Natural killer cell (primary cell): Measurements from ENCODE around the gene PLGRKT. TPM values are rescaled to one million over a fixed set of nuclear protein-coding genes. Genes with fewer than 3 reads are reported as not detected.

Source experiments
- ATAC-seq, 3 donors: fragments of 150-1000 bp in 2 of 3; fragments of 200-7000 bp in 1 of 3; cut with Tn5 transposase; 1 replicate in 1 of 3; 2 replicates in 2 of 3; pipeline ENCODE4 v1.10.0; 2021; ENCODE audit warnings: mild to moderate bottlenecking in 2 of 3, moderate library complexity in 2 of 3
- DNase-seq, 2 donors: peaks; one replicate each; pipeline versions ENCODE4 v3.0.0 to v3.0.0-alpha.2; 2013 to 2021; ENCODE audit warnings: mixed read lengths in 1 of 2
- H3K27ac ChIP-seq: one replicate; pipeline ENCODE4 v1.5.1; 2013; ENCODE audit warnings: mild to moderate bottlenecking, low read length
- H3K27me3 ChIP-seq: one replicate; pipeline ENCODE4 v1.6.1; 2013; ENCODE audit warnings: low read length; ENCODE audit not compliant: control insufficient read depth, insufficient read depth
- H3K36me3 ChIP-seq: one replicate; pipeline ENCODE4 v1.6.1; 2013; ENCODE audit warnings: low read length; ENCODE audit not compliant: control insufficient read depth, insufficient read depth
- H3K4me1 ChIP-seq: one replicate; pipeline ENCODE4 v1.6.1; 2013; ENCODE audit warnings: low read length; ENCODE audit not compliant: control insufficient read depth, insufficient read depth
- H3K4me3 ChIP-seq: one replicate; pipeline ENCODE4 v1.5.1; 2013; ENCODE audit warnings: low read length
- H3K9me3 ChIP-seq: one replicate; pipeline ENCODE4 v1.6.1; 2013; ENCODE audit warnings: low read length; ENCODE audit not compliant: control insufficient read depth, insufficient read depth
- H3K27ac Mint-ChIP-seq, 2 donors: one replicate each; pipeline ENCODE4 v1.8.0; 2022; ENCODE audit warnings: mild to moderate bottlenecking in 2 of 2, mixed read lengths in 2 of 2, moderate library complexity in 1 of 2
- H3K27me3 Mint-ChIP-seq, 2 donors: one replicate each; pipeline ENCODE4 v1.8.0; 2022; ENCODE audit warnings: low read depth in 2 of 2, mixed read lengths in 2 of 2
- H3K36me3 Mint-ChIP-seq: one replicate; pipeline ENCODE4 v1.8.0; 2022; ENCODE audit warnings: mixed read lengths
- H3K4me1 Mint-ChIP-seq, 2 donors: one replicate each; pipeline ENCODE4 v1.8.0; 2022; ENCODE audit warnings: mixed read lengths in 2 of 2
- H3K4me3 Mint-ChIP-seq: one replicate; pipeline ENCODE4 v1.8.0; 2022; ENCODE audit warnings: mild to moderate bottlenecking, moderate library complexity, mixed read lengths
- H3K9me3 Mint-ChIP-seq, 2 donors: one replicate each; pipeline ENCODE4 v1.8.0; 2022; ENCODE audit warnings: mixed read lengths in 2 of 2
- WGBS: methylation state at CpG from one replicate; pipeline ENCODE4 v1.1.7; 2013; ENCODE audit warnings: missing lambda C conversion rate; ENCODE audit not compliant: insufficient coverage; 5-methylcytosine and 5-hydroxymethylcytosine counted together
- intact Hi-C: fragments of 100-400 bp; cut with micrococcal nuclease; formaldehyde crosslinking; loops from one replicate; pipeline ENCODE4 v1.14.2; 2022
- total RNA-seq, 4 donors: library from RNA; stranded (reverse); fragments of 120-200 nt in 1 of 4; gene quantifications; one replicate each; pipeline versions ENCODE4 v1.2.3 to v1.2.4, GENCODE V29; 2013 to 2022
- TF ChIP-seq, protein P1 (sequence below): fragments of 200-600 bp; IDR thresholded peaks from one replicate; pipeline ENCODE4 v1.8.0; 2022; ENCODE audit warnings: antibody characterized with exemption

The PLGRKT gene
- total RNA-seq, 3 donors from 2014 or later (not counting 1 experiment from before 2014, with no cell fraction given) = 14.7 to 17.8 (median 17.3) TPM

DNA sequence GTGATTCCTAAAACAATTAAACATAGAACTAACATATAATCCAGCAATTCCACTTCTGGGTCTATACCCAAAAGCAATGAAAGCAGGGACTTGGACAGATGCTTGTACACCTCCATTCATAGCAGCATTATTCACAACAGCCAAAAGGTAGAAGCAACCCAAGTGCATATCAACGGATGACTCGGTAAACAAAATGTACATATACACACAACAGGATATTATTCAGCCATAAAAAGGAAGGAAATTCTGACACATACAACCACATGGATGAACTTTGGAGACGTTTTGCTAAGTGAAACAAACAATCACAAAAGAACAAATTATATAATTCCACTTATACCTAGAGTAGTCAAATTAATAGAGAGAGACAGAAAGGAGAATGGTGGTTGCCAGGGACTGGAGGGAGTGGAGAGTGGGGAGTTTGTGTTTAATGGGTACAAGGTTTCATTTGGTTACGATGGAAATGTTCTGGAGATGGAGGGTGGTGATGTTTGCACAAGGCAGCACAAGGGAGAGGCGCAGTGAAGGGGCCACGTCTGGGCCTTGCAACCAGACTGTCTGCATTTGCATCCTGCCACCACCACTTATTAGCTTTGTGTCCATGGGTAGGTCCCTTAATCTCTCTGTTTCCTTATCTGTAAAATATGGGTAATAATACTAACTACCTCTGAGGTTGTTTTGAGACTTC is 61.8 kb downstream of the PLGRKT start:
- Histone ChIP-seq H3K27ac (no peak overlapping the region), H3K27me3 (no peaks in the 10 kb centered on the region), H3K36me3 (no peaks in the 10 kb centered on the region), H3K4me3 (no peak overlapping the region), H3K4me1 (peaks cover 5% of the 10 kb centered on the region), H3K9me3 (no peaks in the 10 kb centered on the region)
- peak in 1 of 2 donors; percentile 6 for DNase-seq
- no peak for ATAC-seq
- no peak overlapping the region for H3K4me3 Mint-ChIP-seq
- TF ChIP-seq, protein P1, sequence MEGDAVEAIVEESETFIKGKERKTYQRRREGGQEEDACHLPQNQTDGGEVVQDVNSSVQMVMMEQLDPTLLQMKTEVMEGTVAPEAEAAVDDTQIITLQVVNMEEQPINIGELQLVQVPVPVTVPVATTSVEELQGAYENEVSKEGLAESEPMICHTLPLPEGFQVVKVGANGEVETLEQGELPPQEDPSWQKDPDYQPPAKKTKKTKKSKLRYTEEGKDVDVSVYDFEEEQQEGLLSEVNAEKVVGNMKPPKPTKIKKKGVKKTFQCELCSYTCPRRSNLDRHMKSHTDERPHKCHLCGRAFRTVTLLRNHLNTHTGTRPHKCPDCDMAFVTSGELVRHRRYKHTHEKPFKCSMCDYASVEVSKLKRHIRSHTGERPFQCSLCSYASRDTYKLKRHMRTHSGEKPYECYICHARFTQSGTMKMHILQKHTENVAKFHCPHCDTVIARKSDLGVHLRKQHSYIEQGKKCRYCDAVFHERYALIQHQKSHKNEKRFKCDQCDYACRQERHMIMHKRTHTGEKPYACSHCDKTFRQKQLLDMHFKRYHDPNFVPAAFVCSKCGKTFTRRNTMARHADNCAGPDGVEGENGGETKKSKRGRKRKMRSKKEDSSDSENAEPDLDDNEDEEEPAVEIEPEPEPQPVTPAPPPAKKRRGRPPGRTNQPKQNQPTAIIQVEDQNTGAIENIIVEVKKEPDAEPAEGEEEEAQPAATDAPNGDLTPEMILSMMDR = no peak
- intact Hi-C loops = no loop called here
- peak overlapping the region in 1 of 2 donors; percentile 2 for H3K27ac Mint-ChIP-seq
- peaks cover 6% of the 10 kb centered on the region for H3K36me3 Mint-ChIP-seq
- H3K4me1 Mint-ChIP-seq = peaks cover 22 to 26% of the 10 kb centered on the region in 2 donors
- no peaks in the 10 kb centered on the region for H3K27me3 Mint-ChIP-seq
- 70% methylated on average over 4 of the region's 6 CpGs for WGBS
- no peaks in the 10 kb centered on the region for H3K9me3 Mint-ChIP-seq

DNA sequence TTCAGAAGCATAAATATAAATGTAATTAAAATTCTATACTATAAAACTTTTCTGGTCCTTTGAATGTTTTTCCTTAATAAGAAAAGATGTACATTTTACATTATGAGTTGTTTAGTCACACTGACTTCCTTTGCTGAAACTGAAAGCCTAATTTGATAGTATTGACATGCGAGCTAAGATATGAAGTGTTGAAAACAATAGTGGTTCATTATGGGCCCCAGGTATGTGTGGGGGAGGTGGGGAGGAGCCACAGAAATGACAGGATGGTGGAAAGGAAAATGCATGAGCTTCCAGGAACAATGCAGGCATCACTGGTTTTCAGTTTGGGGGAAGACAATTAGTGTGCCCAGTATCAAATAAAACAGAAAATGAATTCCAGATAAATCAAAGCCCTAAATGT is 62.6 kb downstream of the PLGRKT start:
- H3K4me1 Mint-ChIP-seq = peaks cover 22 to 26% of the 10 kb centered on the region in 2 donors
- no peak overlapping the region for H3K27ac ChIP-seq
- no peaks in the 10 kb centered on the region for H3K9me3 ChIP-seq
- peaks cover 6% of the 10 kb centered on the region for H3K36me3 Mint-ChIP-seq
- no peak overlapping the region for H3K4me3 ChIP-seq
- TF ChIP-seq, protein P1 = no peak
- WGBS = 45% methylated on average over 1 of the region's 1 CpG
- intact Hi-C loops = no loop called here
- H3K4me3 Mint-ChIP-seq = no peak overlapping the region
- no peaks in the 10 kb centered on the region for H3K27me3 ChIP-seq
- no peaks in the 10 kb centered on the region for H3K9me3 Mint-ChIP-seq
- DNase-seq (no peak), ATAC-seq (no peak)
- no peaks in the 10 kb centered on the region for H3K36me3 ChIP-seq
- peaks cover 5% of the 10 kb centered on the region for H3K4me1 ChIP-seq
- no peak overlapping the region for H3K27ac Mint-ChIP-seq
- no peaks in the 10 kb centered on the region for H3K27me3 Mint-ChIP-seq

DNA sequence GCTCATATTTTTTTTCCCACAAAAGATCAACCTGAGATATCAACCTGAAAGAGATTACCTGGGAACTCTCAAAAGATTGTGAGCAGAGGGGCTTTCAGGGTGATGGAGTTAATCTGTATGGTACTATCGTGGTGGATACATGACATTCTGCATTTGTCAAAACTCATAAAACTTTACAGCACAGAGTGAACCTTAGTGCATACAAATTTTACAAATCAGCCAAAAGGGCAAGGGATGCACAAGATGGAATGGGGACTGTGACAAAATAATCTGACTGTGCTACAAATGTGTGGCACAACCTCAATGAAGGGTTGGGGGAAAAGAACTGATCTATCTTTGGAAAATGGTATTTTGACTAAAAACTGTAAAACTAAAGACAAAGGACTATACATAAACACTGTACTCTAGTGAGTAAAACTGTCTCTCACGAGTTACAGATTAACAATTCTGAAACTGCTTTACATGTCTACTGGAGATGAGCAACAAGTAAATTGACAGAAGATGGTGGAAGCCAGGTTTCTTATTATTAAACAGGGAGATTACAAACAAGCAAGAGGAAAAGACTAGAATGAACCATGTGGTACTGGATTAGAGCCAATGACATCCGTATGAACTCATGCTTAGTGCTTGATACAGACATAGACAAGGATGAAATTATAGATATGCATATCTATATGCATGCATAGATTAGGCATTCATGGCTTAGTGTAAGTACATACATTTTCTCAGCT is 73.3 kb downstream of the PLGRKT start:
- no peak overlapping the region for H3K4me3 Mint-ChIP-seq
- peaks cover 4% of the 10 kb centered on the region for H3K36me3 ChIP-seq
- 82% methylated on average over 2 of the region's 3 CpGs for WGBS
- H3K27me3 ChIP-seq = no peaks in the 10 kb centered on the region
- H3K9me3 Mint-ChIP-seq = no peaks in the 10 kb centered on the region
- intact Hi-C loops = no loop called here
- TF ChIP-seq, protein P1 = no peak
- no peak for DNase-seq
- no peak for ATAC-seq
- H3K4me1 ChIP-seq = no peaks in the 10 kb centered on the region
- H3K4me3 ChIP-seq = no peak overlapping the region
- peak overlapping the region in 1 of 2 donors; percentile 37 for H3K27ac Mint-ChIP-seq
- no peaks in the 10 kb centered on the region for H3K36me3 Mint-ChIP-seq
- no peaks in the 10 kb centered on the region for H3K27me3 Mint-ChIP-seq
- H3K9me3 ChIP-seq = no peaks in the 10 kb centered on the region
- no peak overlapping the region for H3K27ac ChIP-seq
- H3K4me1 Mint-ChIP-seq = peaks cover 0 to 28% of the 10 kb centered on the region in 2 donors
